ENCODE data around the gene SPIN2B. TPM values are rescaled to one million over a fixed set of nuclear protein-coding genes. Genes with fewer than 3 reads are reported as not detected.
A peak's percentile ranks its signal among the peaks of the same experiment; 100 is the strongest.
"Not testable (repeated sequence)": the region's sequence is repeated elsewhere in the genome, so short reads cannot be mapped to it uniquely, and the experiment has no call there.

Gene SPIN2B
- total and polyA plus RNA-seq, 4 donors: 3.1 to 7.3 (median 3.8) TPM

DNA sequence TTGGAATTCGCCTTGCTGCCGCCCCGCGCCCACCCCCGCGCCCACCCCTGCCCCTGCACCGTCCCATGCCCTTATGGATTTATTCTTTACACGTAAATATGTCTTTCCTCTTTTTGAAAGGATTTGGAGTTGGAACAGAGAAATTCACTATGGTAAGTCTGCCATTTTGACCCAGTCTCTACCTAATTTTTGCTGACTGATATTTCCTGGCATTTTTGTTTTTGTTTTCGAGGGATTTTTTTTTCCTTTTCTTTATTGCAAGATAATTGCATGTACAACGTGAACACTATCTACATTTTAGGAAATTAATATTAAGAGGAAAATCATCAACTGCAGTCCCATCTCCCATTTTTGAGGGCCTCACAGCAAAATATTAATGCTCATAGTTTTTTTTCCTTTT is 468 bp upstream of the SPIN2B start:
- Histone ChIP-seq H3K36me3 (ENCODE audit: control insufficient read depth in 4 of 4, insufficient read depth in 3 of 4, low read depth in 1 of 4, low read length in 3 of 4) (no peaks in the 10 kb centered on the region), H3K27ac (ENCODE audit: low read depth in 1 of 2, low read length in 2 of 2) (peak overlapping the region in 1 of 2 donors; percentile 61), H3K4me3 (ENCODE audit: low read depth in 1 of 3, low read length in 3 of 3) (peak overlapping the region; percentile 72 to 94 (median 81)), H3K27me3 (ENCODE audit: control insufficient read depth in 4 of 4, insufficient read depth in 4 of 4, low read length in 3 of 4) (no peaks in the 10 kb centered on the region), H3K9ac (ENCODE audit: low read depth in 1 of 2, low read length in 2 of 2) (peak overlapping the region in 1 of 2 donors; percentile 28), H3K4me1 (ENCODE audit: control insufficient read depth in 4 of 4, insufficient read depth in 4 of 4, low read length in 3 of 4) (peaks cover 0 to 2% (median 0%) of the 10 kb centered on the region in 4 donors), H3K9me3 (ENCODE audit: control insufficient read depth in 4 of 4, low read length in 3 of 4) (no peaks in the 10 kb centered on the region)
- WGBS: under 1% methylated on average over 10 of the region's 10 CpGs
- no peak for TF ChIP-seq NR2F2 (IDR thresholded peaks at IDR 0.05)
- TF ChIP-seq YY1 (IDR thresholded peaks at IDR 0.05): no peak
- TF ChIP-seq JUND (IDR thresholded peaks at IDR 0.05): no peak
- no peak for TF ChIP-seq HNF4A (conservative IDR thresholded peaks at IDR 0.05)
- no peak for DNase-seq (ENCODE audit: low spot score)

GRCh38 chrX:57120619-57121161 is 658 bp downstream of the SPIN2B start:
- not testable (repeated sequence) for H3K27me3 ChIP-seq (ENCODE audit: control insufficient read depth in 4 of 4, insufficient read depth in 4 of 4, low read length in 3 of 4); H3K9me3 ChIP-seq (ENCODE audit: control insufficient read depth in 4 of 4, low read length in 3 of 4); H3K4me1 ChIP-seq (ENCODE audit: control insufficient read depth in 4 of 4, insufficient read depth in 4 of 4, low read length in 3 of 4); H3K36me3 ChIP-seq (ENCODE audit: control insufficient read depth in 4 of 4, insufficient read depth in 3 of 4, low read depth in 1 of 4, low read length in 3 of 4); H3K9ac ChIP-seq (ENCODE audit: low read depth in 1 of 2, low read length in 2 of 2); DNase-seq (ENCODE audit: low spot score)
- 2% methylated on average over 10 of the region's 12 CpGs for WGBS
- H3K27ac ChIP-seq (ENCODE audit: low read depth in 1 of 2, low read length in 2 of 2): peak overlapping the region; percentile 61 to 75
- H3K4me3 ChIP-seq (ENCODE audit: low read depth in 1 of 3, low read length in 3 of 3): peak overlapping the region; percentile 35 to 94 (median 81)

DNA sequence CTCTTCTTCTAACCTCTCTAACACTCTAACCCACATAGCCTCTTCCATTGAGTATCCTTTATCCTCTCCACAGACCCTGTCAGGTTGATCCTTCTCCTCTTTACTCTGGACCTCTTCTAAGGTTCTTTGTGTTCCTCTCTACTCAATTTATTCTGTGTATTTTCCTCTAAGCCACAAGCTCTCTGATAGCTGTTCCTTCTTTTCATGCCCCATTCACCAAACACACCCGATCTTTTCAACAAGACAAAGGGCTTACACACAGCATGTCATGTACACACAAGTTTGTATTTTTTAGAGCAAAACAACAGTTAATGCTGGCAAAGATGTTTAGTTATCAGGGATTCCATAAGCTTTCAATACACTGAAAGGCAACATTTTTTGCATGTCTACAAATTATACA is 1.9 kb downstream of the SPIN2B start:
- WGBS: 94% methylated on average over 1 of the region's 1 CpG
- H3K27me3 ChIP-seq (ENCODE audit: control insufficient read depth in 4 of 4, insufficient read depth in 4 of 4, low read length in 3 of 4): no peaks in the 10 kb centered on the region

DNA sequence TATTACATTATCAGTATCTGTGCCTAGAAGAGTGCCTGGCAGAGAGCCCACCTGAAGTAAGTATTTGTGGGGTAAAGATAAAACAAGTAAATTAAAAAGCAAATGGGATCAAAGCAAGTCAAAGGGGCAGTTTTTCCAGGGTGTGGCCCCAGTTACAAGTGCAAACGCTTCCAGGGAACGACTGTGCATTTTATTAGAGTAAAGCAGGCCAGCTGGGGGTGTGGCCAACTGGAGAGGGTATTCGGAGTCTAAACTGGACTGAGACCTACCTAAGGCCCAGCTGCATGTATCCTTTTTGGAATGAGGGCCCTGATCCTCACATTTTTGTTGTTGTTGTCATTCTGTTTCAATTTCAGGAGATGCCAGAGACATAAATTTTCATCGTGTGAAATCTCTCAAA is 3.8 kb downstream of the SPIN2B start:
- not testable (repeated sequence) for H3K27me3 ChIP-seq (ENCODE audit: control insufficient read depth in 4 of 4, insufficient read depth in 4 of 4, low read length in 3 of 4); H3K4me1 ChIP-seq (ENCODE audit: control insufficient read depth in 4 of 4, insufficient read depth in 4 of 4, low read length in 3 of 4); H3K4me3 ChIP-seq (ENCODE audit: low read depth in 1 of 3, low read length in 3 of 3); H3K9me3 ChIP-seq (ENCODE audit: control insufficient read depth in 4 of 4, low read length in 3 of 4); H3K27ac ChIP-seq (ENCODE audit: low read depth in 1 of 2, low read length in 2 of 2); H3K9ac ChIP-seq (ENCODE audit: low read depth in 1 of 2, low read length in 2 of 2); H3K36me3 ChIP-seq (ENCODE audit: control insufficient read depth in 4 of 4, insufficient read depth in 3 of 4, low read depth in 1 of 4, low read length in 3 of 4); DNase-seq (ENCODE audit: low spot score)
- 60% methylated on average over 4 of the region's 4 CpGs for WGBS

More for the DNA sequence above, 1.9 kb downstream of the SPIN2B start:
- DNase-seq (ENCODE audit: low spot score): no peak
- Histone ChIP-seq H3K9me3 (ENCODE audit: control insufficient read depth in 4 of 4, low read length in 3 of 4) (no peaks in the 10 kb centered on the region), H3K4me3 (ENCODE audit: low read depth in 1 of 3, low read length in 3 of 3) (no peak overlapping the region), H3K36me3 (ENCODE audit: control insufficient read depth in 4 of 4, insufficient read depth in 3 of 4, low read depth in 1 of 4, low read length in 3 of 4) (peaks cover 0 to 2% (median 0%) of the 10 kb centered on the region in 4 donors), H3K4me1 (ENCODE audit: control insufficient read depth in 4 of 4, insufficient read depth in 4 of 4, low read length in 3 of 4) (peaks cover 0 to 2% (median 0%) of the 10 kb centered on the region in 4 donors), H3K27ac (ENCODE audit: low read depth in 1 of 2, low read length in 2 of 2) (no peak overlapping the region), H3K9ac (ENCODE audit: low read depth in 1 of 2, low read length in 2 of 2) (no peak overlapping the region)
- TF ChIP-seq TAF1 (conservative IDR thresholded peaks at IDR 0.05): no peak
- no peak for TF ChIP-seq CTCF (IDR thresholded peaks at IDR 0.05; ENCODE audit: low read depth, low read length, missing input control)
- TF ChIP-seq FOXA2 (IDR thresholded peaks at IDR 0.05): no peak
- no peak for TF ChIP-seq YY1 (IDR thresholded peaks at IDR 0.05)
- no peak for TF ChIP-seq HNF4A (conservative IDR thresholded peaks at IDR 0.05)
- no peak for TF ChIP-seq ATF3 (IDR thresholded peaks at IDR 0.05)
- TF ChIP-seq NR2F2 (IDR thresholded peaks at IDR 0.05): no peak
- TF ChIP-seq ZBTB33 (IDR thresholded peaks at IDR 0.05): no peak
- no peak for TF ChIP-seq MAX (IDR thresholded peaks at IDR 0.05)
- TF ChIP-seq RAD21 (IDR thresholded peaks at IDR 0.05): no peak
- no peak for TF ChIP-seq GABPA (IDR thresholded peaks at IDR 0.05 in 1 of 2, conservative IDR thresholded peaks at IDR 0.05 in 1 of 2)
- TF ChIP-seq SP1 (IDR thresholded peaks at IDR 0.05): no peak
- no peak for TF ChIP-seq JUND (IDR thresholded peaks at IDR 0.05)
- TF ChIP-seq FOXA1 (IDR thresholded peaks at IDR 0.05): no peak
- TF ChIP-seq HNF4G (IDR thresholded peaks at IDR 0.05): no peak
- no peak for TF ChIP-seq EGR1 (IDR thresholded peaks at IDR 0.05; ENCODE audit: low read depth in 2 of 2)

All from liver (tissue), 9 donors.